Measurements from ENCODE around the gene SMIM12.

SMIM12 gene

DNA sequence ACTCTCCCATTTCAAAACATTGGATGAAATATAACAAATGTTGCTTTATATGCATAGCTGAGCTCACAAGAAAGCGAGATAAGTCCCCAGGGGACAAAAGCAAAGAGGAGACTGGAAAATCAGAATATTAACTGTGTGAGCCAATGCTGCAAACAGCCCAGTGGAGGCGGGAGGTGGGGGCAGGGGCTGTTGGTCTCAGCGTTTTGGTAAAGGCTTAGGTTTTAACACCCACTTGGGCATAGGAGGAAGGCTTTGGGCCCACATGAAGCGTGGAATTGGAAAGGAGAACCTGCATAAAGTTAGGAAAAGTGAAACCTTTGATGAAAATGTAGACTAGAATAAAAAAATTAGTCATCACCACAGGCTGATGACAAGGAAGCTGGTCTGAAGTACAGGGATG lies 30.2 kb upstream of the SMIM12 start:
- H3K27me3 ChIP-seq (ENCODE audit: control insufficient read depth, insufficient read depth, low read length), result no peaks in the 10 kb centered on the region

GRCh38 chr1:34887593-34887992 lies 28.0 kb upstream of the SMIM12 start:
- Histone ChIP-seq H3K4me3 (ENCODE audit: low read depth, low read length) (no peak overlapping the region), H3K36me3 (ENCODE audit: control insufficient read depth, insufficient read depth, low read length) (no peaks in the 10 kb centered on the region), H3K79me2 (no peaks in the 10 kb centered on the region), H3K9me3 (ENCODE audit: control insufficient read depth, low read length) (no peaks in the 10 kb centered on the region), H2AFZ (no peak overlapping the region), H3K4me1 (no peaks in the 10 kb centered on the region), H3K27ac (no peak overlapping the region), H3K27me3 (ENCODE audit: control insufficient read depth, insufficient read depth, low read length) (no peaks in the 10 kb centered on the region), H3K4me2 (ENCODE audit: low read length) (no peak overlapping the region), H3K9ac (no peak overlapping the region)
- TF ChIP-seq, protein P1, sequence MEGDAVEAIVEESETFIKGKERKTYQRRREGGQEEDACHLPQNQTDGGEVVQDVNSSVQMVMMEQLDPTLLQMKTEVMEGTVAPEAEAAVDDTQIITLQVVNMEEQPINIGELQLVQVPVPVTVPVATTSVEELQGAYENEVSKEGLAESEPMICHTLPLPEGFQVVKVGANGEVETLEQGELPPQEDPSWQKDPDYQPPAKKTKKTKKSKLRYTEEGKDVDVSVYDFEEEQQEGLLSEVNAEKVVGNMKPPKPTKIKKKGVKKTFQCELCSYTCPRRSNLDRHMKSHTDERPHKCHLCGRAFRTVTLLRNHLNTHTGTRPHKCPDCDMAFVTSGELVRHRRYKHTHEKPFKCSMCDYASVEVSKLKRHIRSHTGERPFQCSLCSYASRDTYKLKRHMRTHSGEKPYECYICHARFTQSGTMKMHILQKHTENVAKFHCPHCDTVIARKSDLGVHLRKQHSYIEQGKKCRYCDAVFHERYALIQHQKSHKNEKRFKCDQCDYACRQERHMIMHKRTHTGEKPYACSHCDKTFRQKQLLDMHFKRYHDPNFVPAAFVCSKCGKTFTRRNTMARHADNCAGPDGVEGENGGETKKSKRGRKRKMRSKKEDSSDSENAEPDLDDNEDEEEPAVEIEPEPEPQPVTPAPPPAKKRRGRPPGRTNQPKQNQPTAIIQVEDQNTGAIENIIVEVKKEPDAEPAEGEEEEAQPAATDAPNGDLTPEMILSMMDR (IDR thresholded peaks at IDR 0.05), result no peak

More for the DNA sequence above, 30.2 kb upstream of the SMIM12 start:
- Histone ChIP-seq H3K36me3 (ENCODE audit: control insufficient read depth, insufficient read depth, low read length) (no peaks in the 10 kb centered on the region), H3K27ac (no peak overlapping the region), H2AFZ (no peak overlapping the region), H3K4me2 (ENCODE audit: low read length) (no peak overlapping the region), H3K4me1 (no peaks in the 10 kb centered on the region), H3K4me3 (ENCODE audit: low read depth, low read length) (no peak overlapping the region), H3K9ac (no peak overlapping the region), H3K9me3 (ENCODE audit: control insufficient read depth, low read length) (no peaks in the 10 kb centered on the region), H3K79me2 (no peaks in the 10 kb centered on the region)
- TF ChIP-seq, protein P1 (IDR thresholded peaks at IDR 0.05), result no peak

DNA sequence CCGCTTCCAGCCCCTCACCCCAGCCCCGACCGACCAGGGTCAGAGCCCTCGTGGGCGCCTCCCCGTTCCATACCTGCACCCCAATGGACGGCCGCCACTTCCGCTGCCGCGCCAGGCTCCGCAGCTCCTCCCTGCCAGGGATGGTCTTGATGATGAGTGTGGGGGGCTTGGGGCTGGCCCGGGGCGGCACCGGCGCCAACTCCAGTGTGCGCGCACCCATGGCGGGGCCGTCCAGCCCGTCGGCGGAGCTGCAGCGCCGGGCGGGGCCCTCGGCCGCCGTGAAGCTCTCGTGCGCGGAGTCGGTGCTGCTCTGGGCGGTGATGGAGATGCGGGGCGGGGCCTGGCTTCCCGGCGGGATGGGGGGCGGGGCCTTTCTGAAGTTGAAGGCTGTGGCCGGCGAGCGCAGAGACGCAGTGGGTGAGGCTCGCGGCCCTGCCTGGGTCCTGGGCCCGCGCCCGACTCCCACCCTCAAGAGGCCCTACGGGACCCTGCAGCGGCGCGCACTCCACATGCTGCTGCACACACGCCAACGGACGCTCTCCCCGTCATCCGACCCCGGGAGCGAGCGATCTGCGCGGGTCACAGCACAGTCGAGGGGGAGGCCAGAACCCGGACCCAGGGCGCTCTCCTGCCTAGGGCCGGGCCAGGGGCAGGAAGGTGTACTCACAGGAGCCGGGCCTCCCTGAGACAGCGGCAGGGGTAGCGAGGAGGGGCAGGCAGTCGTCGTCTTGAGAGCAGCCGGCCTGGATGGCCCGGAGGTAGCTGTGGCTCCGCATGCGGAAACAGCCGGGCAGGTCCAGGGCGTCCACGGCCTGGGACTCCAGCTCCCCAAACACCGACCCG lies 26.1 kb upstream of the SMIM12 start:
- Histone ChIP-seq H3K79me2 (no peaks in the 10 kb centered on the region), H3K36me3 (ENCODE audit: control insufficient read depth, insufficient read depth, low read length) (no peaks in the 10 kb centered on the region), H3K27ac (no peak overlapping the region), H3K9me3 (ENCODE audit: control insufficient read depth, low read length) (no peaks in the 10 kb centered on the region), H2AFZ (no peak overlapping the region), H3K4me2 (ENCODE audit: low read length) (peak overlapping the region; percentile 61), H3K4me3 (ENCODE audit: low read depth, low read length) (no peak overlapping the region), H3K27me3 (ENCODE audit: control insufficient read depth, insufficient read depth, low read length) (no peaks in the 10 kb centered on the region), H3K4me1 (no peaks in the 10 kb centered on the region), H3K9ac (no peak overlapping the region)
- TF ChIP-seq, protein P1 (IDR thresholded peaks at IDR 0.05), result no peak

- no peaks in the 10 kb centered on the region for H3K27me3 ChIP-seq (ENCODE audit: control insufficient read depth, insufficient read depth, low read length)
- no peak overlapping the region for H3K4me3 ChIP-seq (ENCODE audit: low read depth, low read length)
Observed at GRCh38 chr1:34884961-34885360, 25.4 kb upstream of the SMIM12 start.

More at GRCh38 chr1:34884961-34885360, 25.4 kb upstream of the SMIM12 start:
- H3K4me2 ChIP-seq (ENCODE audit: low read length), result peak overlapping the region; percentile 44
- no peak overlapping the region for H3K9ac ChIP-seq
- no peak overlapping the region for H3K27ac ChIP-seq
- no peaks in the 10 kb centered on the region for H3K36me3 ChIP-seq (ENCODE audit: control insufficient read depth, insufficient read depth, low read length)
- H3K79me2 ChIP-seq, result no peaks in the 10 kb centered on the region
- H2AFZ ChIP-seq, result no peak overlapping the region
- TF ChIP-seq, protein P1 (IDR thresholded peaks at IDR 0.05), result no peak
- H3K9me3 ChIP-seq (ENCODE audit: control insufficient read depth, low read length), result no peaks in the 10 kb centered on the region
- H3K4me1 ChIP-seq, result no peaks in the 10 kb centered on the region

Measured in parathyroid adenoma (tissue), 2 donors.